GM23338 (cell line): Measurements from ENCODE around the gene RNASET2. TPM values are rescaled to one million over a fixed set of nuclear protein-coding genes. Genes with fewer than 3 reads are reported as not detected.

Experiments
- ATAC-seq: fragments of 200-7000 bp; cut with Tn5 transposase; 3 replicates; pipeline ENCODE4 v1.9.1; 2020
- DNase-seq: peaks from one replicate; pipeline ENCODE4 v3.0.0-alpha.2; 2015; ENCODE audit warnings: low spot score
- H2AFZ ChIP-seq: fragments of 200-600 bp; sonication (generic); 2 replicates; pipeline ENCODE4 v1.8.0; 2016; ENCODE audit warnings: antibody characterized with exemption, mild to moderate bottlenecking, moderate library complexity
- H3F3A ChIP-seq: fragments of 200-600 bp; sonication (generic); replicated peaks from 2 replicates; pipeline ENCODE4 v1.8.0; 2017; ENCODE audit warnings: antibody characterized with exemption, mixed run types, low read depth
- H3K27ac ChIP-seq: fragments of 200-600 bp; sonication (generic); 2 replicates; pipeline ENCODE4 v1.6.1; 2016; ENCODE audit warnings: low read depth
- H3K27me3 ChIP-seq: fragments of 200-600 bp; sonication (generic); 2 replicates; pipeline ENCODE4 v1.8.0; 2016; ENCODE audit warnings: mild to moderate bottlenecking, mixed run types, moderate library complexity; ENCODE audit not compliant: insufficient read depth
- H3K36me3 ChIP-seq: fragments of 200-600 bp; sonication (generic); 2 replicates; pipeline ENCODE4 v1.8.0; 2016; ENCODE audit warnings: mild to moderate bottlenecking; ENCODE audit not compliant: insufficient read depth
- H3K4me1 ChIP-seq: fragments of 200-600 bp; sonication (generic); 2 replicates; pipeline ENCODE4 v1.8.0; 2016; ENCODE audit warnings: mild to moderate bottlenecking, moderate library complexity; ENCODE audit not compliant: insufficient read depth
- H3K4me2 ChIP-seq: fragments of 200-600 bp; sonication (generic); 2 replicates; pipeline ENCODE4 v1.7.1; 2017; ENCODE audit warnings: mixed run types
- H3K4me3 ChIP-seq: fragments of 200-600 bp; sonication (generic); 2 replicates; pipeline ENCODE4 v1.6.1; 2016; ENCODE audit warnings: mixed run types
- H3K79me2 ChIP-seq: fragments of 200-600 bp; sonication (generic); replicated peaks from 2 replicates; pipeline ENCODE4 v1.8.0; 2017; ENCODE audit warnings: mild to moderate bottlenecking; ENCODE audit not compliant: insufficient read depth
- H3K9me2 ChIP-seq: fragments of 200-600 bp; sonication (generic); 2 replicates; pipeline ENCODE4 v1.8.0; 2017; ENCODE audit not compliant: insufficient read depth
- H4K20me1 ChIP-seq: fragments of 200-600 bp; sonication (generic); replicated peaks from 2 replicates; pipeline ENCODE4 v1.8.0; 2017; ENCODE audit warnings: mild to moderate bottlenecking; ENCODE audit not compliant: insufficient read depth
- H3K27ac Mint-ChIP-seq: 2 replicates; pipeline ENCODE4 v1.8.0; 2020; ENCODE audit warnings: inconsistent platforms, mild to moderate bottlenecking, moderate library complexity, mixed read lengths
- H3K27me3 Mint-ChIP-seq: 3 replicates; pipeline ENCODE4 v1.8.0; 2022; ENCODE audit warnings: low read depth, mild to moderate bottlenecking, moderate library complexity, mixed read lengths, inconsistent platforms; ENCODE audit not compliant: insufficient read depth, poor library complexity
- H3K36me3 Mint-ChIP-seq: 3 replicates; pipeline ENCODE4 v1.8.0; 2021; ENCODE audit warnings: low read depth, mild to moderate bottlenecking, inconsistent platforms, moderate library complexity, mixed read lengths
- H3K4me1 Mint-ChIP-seq: 3 replicates; pipeline ENCODE4 v1.8.0; 2020; ENCODE audit warnings: mild to moderate bottlenecking, inconsistent platforms, mixed read lengths
- H3K4me3 Mint-ChIP-seq: 3 replicates; pipeline ENCODE4 v1.8.0; 2021; ENCODE audit warnings: moderate library complexity, mild to moderate bottlenecking, inconsistent platforms, mixed read lengths
- H3K9me3 Mint-ChIP-seq: 3 replicates; pipeline ENCODE4 v1.8.0; 2020; ENCODE audit warnings: moderate library complexity, mild to moderate bottlenecking, inconsistent platforms, mixed read lengths
- CREB1 ChIP-seq: fragments of 250-450 bp; sonication (Bioruptor Pico); IDR thresholded peaks from 2 replicates; pipeline ENCODE4 v1.5.0; 2020; ENCODE audit warnings: low read depth, mild to moderate bottlenecking, moderate library complexity
- EZH2 ChIP-seq: fragments of 200-600 bp; sonication (generic); IDR thresholded peaks from one replicate; pipeline ENCODE4 v1.8.0; 2017; ENCODE audit warnings: antibody characterized with exemption, mild to moderate bottlenecking, low read depth; ENCODE audit not compliant: unreplicated experiment
- JUNB ChIP-seq: IDR thresholded peaks from one replicate; pipeline ENCODE4 v1.6.1; 2016; ENCODE audit warnings: antibody characterized with exemption; ENCODE audit not compliant: unreplicated experiment
- NANOG ChIP-seq: IDR thresholded peaks from 2 replicates; pipeline ENCODE4 v1.6.1; 2016; ENCODE audit warnings: antibody characterized with exemption, borderline replicate concordance
- POLR2AphosphoS5 ChIP-seq: IDR thresholded peaks from 2 replicates; pipeline ENCODE4 v1.6.1; 2016; ENCODE audit warnings: antibody characterized with exemption, low read depth
- STAT1 ChIP-seq: IDR thresholded peaks from one replicate; pipeline ENCODE4 v1.6.1; 2016; ENCODE audit warnings: antibody characterized with exemption; ENCODE audit not compliant: unreplicated experiment
- ZNF114 ChIP-seq: fragments of 250-450 bp; sonication (Bioruptor Pico); IDR thresholded peaks from 2 replicates; pipeline ENCODE4 v1.5.0; 2020; ENCODE audit warnings: mild to moderate bottlenecking, moderate library complexity
- polyA plus RNA-seq: library from polyadenylated mRNA; unstranded; fragments of >200 nt; fragmentation: Nextera tagmentation; extraction: Ambion mirVana; gene quantifications from 2 replicates; pipeline ENCODE4 v1.2.1, GENCODE V29; 2016
- total RNA-seq: library from RNA; depleted of rRNA; stranded (reverse); fragments of >200 nt; shearing (Covaris generic); gene quantifications from 2 replicates; pipeline ENCODE4 v1.2.3, GENCODE V29; 2014
- TF ChIP-seq, protein P1 (sequence below): fragments of 250-450 bp; sonication (Bioruptor Pico); IDR thresholded peaks from 2 replicates; pipeline ENCODE4 v1.5.0; 2020; ENCODE audit warnings: mild to moderate bottlenecking, moderate library complexity
- TF ChIP-seq, protein P2 (sequence below), 2 experiments: fragments of 200-600 bp in 1 of 2; sonication (generic) in 1 of 2; conservative IDR thresholded peaks; 2 replicates each; pipeline versions ENCODE4 v1.5.1 to v1.6.1; 2016 to 2017; ENCODE audit warnings: antibody characterized with exemption in 2 of 2, low read depth in 2 of 2, mild to moderate bottlenecking in 2 of 2, moderate library complexity in 1 of 2
- TF ChIP-seq, protein P3 (sequence below): IDR thresholded peaks from 2 replicates; pipeline ENCODE4 v1.6.1; 2016; ENCODE audit warnings: antibody characterized with exemption
- TF ChIP-seq, protein P4 (sequence below): IDR thresholded peaks from one replicate; pipeline ENCODE4 v1.6.1; 2018; ENCODE audit warnings: antibody characterized with exemption; ENCODE audit not compliant: unreplicated experiment

The RNASET2 gene
- total and polyA plus RNA-seq, 2 experiments from 2014 or later, result 40.5 to 62.8 TPM

DNA sequence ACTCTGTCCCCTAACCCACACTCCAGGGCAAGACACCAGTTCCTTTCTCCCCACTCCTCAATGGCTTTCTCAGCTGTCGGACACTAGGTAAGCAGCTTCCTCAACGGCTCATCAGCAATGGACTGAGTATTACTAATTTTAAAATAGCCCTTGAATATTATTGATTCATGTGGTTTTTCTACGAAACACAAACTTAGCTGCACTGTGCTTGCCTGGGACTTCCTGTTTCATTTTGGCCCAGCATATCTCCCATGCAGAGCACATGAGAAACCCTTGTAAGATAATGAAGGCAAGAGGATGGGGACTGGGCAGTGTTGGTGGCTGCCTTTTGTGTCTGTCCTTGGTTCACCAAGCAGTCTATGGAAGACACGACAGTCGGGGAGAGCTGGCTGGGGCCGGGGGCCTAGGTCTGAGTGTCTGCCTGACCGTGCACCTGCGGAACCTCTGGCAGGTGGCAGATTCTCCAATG lies 48.9 kb downstream of the RNASET2 start (continued):
- TF ChIP-seq, protein P1, sequence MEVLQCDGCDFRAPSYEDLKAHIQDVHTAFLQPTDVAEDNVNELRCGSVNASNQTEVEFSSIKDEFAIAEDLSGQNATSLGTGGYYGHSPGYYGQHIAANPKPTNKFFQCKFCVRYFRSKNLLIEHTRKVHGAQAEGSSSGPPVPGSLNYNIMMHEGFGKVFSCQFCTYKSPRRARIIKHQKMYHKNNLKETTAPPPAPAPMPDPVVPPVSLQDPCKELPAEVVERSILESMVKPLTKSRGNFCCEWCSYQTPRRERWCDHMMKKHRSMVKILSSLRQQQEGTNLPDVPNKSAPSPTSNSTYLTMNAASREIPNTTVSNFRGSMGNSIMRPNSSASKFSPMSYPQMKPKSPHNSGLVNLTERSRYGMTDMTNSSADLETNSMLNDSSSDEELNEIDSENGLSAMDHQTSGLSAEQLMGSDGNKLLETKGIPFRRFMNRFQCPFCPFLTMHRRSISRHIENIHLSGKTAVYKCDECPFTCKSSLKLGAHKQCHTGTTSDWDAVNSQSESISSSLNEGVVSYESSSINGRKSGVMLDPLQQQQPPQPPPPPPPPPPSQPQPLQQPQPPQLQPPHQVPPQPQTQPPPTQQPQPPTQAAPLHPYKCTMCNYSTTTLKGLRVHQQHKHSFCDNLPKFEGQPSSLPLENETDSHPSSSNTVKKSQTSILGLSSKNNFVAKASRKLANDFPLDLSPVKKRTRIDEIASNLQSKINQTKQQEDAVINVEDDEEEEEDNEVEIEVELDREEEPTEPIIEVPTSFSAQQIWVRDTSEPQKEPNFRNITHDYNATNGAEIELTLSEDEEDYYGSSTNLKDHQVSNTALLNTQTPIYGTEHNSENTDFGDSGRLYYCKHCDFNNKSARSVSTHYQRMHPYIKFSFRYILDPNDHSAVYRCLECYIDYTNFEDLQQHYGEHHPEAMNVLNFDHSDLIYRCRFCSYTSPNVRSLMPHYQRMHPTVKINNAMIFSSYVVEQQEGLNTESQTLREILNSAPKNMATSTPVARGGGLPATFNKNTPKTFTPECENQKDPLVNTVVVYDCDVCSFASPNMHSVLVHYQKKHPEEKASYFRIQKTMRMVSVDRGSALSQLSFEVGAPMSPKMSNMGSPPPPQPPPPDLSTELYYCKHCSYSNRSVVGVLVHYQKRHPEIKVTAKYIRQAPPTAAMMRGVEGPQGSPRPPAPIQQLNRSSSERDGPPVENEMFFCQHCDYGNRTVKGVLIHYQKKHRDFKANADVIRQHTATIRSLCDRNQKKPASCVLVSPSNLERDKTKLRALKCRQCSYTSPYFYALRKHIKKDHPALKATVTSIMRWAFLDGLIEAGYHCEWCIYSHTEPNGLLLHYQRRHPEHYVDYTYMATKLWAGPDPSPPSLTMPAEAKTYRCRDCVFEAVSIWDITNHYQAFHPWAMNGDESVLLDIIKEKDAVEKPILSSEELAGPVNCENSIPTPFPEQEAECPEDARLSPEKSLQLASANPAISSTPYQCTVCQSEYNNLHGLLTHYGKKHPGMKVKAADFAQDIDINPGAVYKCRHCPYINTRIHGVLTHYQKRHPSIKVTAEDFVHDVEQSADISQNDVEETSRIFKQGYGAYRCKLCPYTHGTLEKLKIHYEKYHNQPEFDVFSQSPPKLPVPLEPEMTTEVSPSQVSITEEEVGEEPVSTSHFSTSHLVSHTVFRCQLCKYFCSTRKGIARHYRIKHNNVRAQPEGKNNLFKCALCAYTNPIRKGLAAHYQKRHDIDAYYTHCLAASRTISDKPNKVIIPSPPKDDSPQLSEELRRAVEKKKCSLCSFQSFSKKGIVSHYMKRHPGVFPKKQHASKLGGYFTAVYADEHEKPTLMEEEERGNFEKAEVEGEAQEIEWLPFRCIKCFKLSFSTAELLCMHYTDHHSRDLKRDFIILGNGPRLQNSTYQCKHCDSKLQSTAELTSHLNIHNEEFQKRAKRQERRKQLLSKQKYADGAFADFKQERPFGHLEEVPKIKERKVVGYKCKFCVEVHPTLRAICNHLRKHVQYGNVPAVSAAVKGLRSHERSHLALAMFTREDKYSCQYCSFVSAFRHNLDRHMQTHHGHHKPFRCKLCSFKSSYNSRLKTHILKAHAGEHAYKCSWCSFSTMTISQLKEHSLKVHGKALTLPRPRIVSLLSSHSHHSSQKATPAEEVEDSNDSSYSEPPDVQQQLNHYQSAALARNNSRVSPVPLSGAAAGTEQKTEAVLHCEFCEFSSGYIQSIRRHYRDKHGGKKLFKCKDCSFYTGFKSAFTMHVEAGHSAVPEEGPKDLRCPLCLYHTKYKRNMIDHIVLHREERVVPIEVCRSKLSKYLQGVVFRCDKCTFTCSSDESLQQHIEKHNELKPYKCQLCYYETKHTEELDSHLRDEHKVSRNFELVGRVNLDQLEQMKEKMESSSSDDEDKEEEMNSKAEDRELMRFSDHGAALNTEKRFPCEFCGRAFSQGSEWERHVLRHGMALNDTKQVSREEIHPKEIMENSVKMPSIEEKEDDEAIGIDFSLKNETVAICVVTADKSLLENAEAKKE, result no peak
- no peak for TF ChIP-seq ZNF114 (CRISPR knock-in tag)
- TF ChIP-seq NANOG, result no peak

DNA sequence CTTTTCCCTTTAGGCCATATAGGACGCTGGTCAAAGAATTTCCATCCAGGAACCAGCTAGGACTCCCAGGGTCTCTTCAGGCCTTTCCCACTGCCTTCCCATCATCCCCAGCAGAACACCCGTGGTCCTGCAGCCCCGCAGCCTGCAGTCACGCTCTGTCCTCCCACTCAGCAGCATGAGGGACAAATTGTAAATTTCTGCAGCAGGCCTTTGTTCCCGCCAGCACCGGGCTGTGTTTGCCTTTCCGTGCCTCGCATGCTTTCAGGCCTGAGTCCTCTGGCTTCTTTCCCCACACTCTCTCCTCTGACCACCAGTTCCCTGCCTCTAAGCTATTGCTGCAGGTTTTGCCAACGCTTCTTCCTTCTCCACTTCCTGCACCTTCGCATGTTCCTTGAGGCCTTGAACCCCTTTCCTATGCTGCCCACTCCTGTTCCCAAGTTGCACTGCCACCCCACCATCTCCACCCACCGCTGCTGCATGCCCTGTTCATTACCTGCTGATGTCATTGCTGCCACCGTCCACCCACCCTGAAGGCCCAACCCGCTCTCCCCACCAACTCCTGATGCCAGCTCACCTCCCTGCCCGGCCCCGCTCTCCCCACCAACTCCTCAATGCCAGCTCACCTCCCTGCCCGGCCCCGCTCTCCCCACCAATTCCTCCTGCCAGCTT lies 49.8 kb downstream of the RNASET2 start:
- no peak for ATAC-seq
- Mint-ChIP-seq H3K4me3 (no peak overlapping the region), H3K4me1 (peaks cover 11% of the 10 kb centered on the region), H3K27me3 (peaks cover 16% of the 10 kb centered on the region), H3K9me3 (no peaks in the 10 kb centered on the region), H3K27ac (no peak overlapping the region), H3K36me3 (no peaks in the 10 kb centered on the region; the same call in 2 of the 3 replicates)
- no peaks in the 10 kb centered on the region for H3F3A ChIP-seq
- H3K27me3 ChIP-seq, result no peaks in the 10 kb centered on the region
- 0 out of 2 replicates have a peak, but pooled peaks cover 2% of the 10 kb centered on the region for H3K4me1 ChIP-seq
- no peak overlapping the region for H3K4me3 ChIP-seq
- no peak for DNase-seq
- H3K79me2 ChIP-seq, result no peaks in the 10 kb centered on the region
- H3K4me2 ChIP-seq, result no peak overlapping the region
- no peak overlapping the region for H3K27ac ChIP-seq
- H2AFZ ChIP-seq, result no peak overlapping the region
- no peaks in the 10 kb centered on the region for H3K9me2 ChIP-seq
- H3K36me3 ChIP-seq, result no peaks in the 10 kb centered on the region
- H4K20me1 ChIP-seq, result no peaks in the 10 kb centered on the region
- no peak for TF ChIP-seq POLR2AphosphoS5
- no peak for TF ChIP-seq ZNF114 (CRISPR knock-in tag)
- TF ChIP-seq NANOG, result no peak
- no peak for TF ChIP-seq JUNB
- no peak for TF ChIP-seq CREB1 (CRISPR knock-in tag)
- TF ChIP-seq, protein P2, sequence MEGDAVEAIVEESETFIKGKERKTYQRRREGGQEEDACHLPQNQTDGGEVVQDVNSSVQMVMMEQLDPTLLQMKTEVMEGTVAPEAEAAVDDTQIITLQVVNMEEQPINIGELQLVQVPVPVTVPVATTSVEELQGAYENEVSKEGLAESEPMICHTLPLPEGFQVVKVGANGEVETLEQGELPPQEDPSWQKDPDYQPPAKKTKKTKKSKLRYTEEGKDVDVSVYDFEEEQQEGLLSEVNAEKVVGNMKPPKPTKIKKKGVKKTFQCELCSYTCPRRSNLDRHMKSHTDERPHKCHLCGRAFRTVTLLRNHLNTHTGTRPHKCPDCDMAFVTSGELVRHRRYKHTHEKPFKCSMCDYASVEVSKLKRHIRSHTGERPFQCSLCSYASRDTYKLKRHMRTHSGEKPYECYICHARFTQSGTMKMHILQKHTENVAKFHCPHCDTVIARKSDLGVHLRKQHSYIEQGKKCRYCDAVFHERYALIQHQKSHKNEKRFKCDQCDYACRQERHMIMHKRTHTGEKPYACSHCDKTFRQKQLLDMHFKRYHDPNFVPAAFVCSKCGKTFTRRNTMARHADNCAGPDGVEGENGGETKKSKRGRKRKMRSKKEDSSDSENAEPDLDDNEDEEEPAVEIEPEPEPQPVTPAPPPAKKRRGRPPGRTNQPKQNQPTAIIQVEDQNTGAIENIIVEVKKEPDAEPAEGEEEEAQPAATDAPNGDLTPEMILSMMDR (conservative IDR thresholded peaks at IDR 0.05; ENCODE audit: low read depth in 2 of 2), result no peak; a peak in 1 of 4 replicates
- TF ChIP-seq, protein P3, sequence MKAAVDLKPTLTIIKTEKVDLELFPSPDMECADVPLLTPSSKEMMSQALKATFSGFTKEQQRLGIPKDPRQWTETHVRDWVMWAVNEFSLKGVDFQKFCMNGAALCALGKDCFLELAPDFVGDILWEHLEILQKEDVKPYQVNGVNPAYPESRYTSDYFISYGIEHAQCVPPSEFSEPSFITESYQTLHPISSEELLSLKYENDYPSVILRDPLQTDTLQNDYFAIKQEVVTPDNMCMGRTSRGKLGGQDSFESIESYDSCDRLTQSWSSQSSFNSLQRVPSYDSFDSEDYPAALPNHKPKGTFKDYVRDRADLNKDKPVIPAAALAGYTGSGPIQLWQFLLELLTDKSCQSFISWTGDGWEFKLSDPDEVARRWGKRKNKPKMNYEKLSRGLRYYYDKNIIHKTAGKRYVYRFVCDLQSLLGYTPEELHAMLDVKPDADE, result no peak
- TF ChIP-seq EZH2, result no peak
- TF ChIP-seq, protein P4, sequence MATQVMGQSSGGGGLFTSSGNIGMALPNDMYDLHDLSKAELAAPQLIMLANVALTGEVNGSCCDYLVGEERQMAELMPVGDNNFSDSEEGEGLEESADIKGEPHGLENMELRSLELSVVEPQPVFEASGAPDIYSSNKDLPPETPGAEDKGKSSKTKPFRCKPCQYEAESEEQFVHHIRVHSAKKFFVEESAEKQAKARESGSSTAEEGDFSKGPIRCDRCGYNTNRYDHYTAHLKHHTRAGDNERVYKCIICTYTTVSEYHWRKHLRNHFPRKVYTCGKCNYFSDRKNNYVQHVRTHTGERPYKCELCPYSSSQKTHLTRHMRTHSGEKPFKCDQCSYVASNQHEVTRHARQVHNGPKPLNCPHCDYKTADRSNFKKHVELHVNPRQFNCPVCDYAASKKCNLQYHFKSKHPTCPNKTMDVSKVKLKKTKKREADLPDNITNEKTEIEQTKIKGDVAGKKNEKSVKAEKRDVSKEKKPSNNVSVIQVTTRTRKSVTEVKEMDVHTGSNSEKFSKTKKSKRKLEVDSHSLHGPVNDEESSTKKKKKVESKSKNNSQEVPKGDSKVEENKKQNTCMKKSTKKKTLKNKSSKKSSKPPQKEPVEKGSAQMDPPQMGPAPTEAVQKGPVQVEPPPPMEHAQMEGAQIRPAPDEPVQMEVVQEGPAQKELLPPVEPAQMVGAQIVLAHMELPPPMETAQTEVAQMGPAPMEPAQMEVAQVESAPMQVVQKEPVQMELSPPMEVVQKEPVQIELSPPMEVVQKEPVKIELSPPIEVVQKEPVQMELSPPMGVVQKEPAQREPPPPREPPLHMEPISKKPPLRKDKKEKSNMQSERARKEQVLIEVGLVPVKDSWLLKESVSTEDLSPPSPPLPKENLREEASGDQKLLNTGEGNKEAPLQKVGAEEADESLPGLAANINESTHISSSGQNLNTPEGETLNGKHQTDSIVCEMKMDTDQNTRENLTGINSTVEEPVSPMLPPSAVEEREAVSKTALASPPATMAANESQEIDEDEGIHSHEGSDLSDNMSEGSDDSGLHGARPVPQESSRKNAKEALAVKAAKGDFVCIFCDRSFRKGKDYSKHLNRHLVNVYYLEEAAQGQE, result no peak
- no peak for TF ChIP-seq STAT1
